Measurements from ENCODE around the gene TPSD1. TPM values are rescaled to one million over a fixed set of nuclear protein-coding genes. Genes with fewer than 3 reads are reported as not detected.

The TPSD1 gene
- total and polyA plus RNA-seq, 9 of the 15 experiments (the other 6 are each of a cell fraction or from before 2014, with no cell fraction given), result not detected

GRCh38 chr16:1277151-1277598 is 21.3 kb downstream of the TPSD1 start:
- no peak overlapping the region for H3K4me3 ChIP-seq
- DNase-seq (ENCODE audit: extremely low read depth in 1 of 4, low spot score in 3 of 4) (no peak), ATAC-seq (no peak), FAIRE-seq (no peak)
- no peak overlapping the region for H3K4me2 ChIP-seq (ENCODE audit: insufficient read depth, low read length)
- no peaks in the 10 kb centered on the region for H3K79me2 ChIP-seq (ENCODE audit: control insufficient read depth, insufficient read depth, low read length)
- in situ Hi-C loops (cut with MboI) (no loop called here), intact Hi-C loops (cut with micrococcal nuclease) (no loop called here)
- H3K9me1 ChIP-seq (ENCODE audit: control insufficient read depth, insufficient read depth, low read length), result no peaks in the 10 kb centered on the region
- ChIA-PET CTCF (ENCODE audit: low intra/inter-chr PET ratio) (no interaction called here), POLR2A (interaction anchor here (0.6 to 1.4 kb wide), 4 partner anchors 8 to 85 kb away, joined by 3 to 7 read pairs (median 4); no protein-coding TSS in a partner anchor)
- no peak for TF ChIP-seq TAL1 (IDR thresholded peaks at IDR 0.05)
- TF ChIP-seq POLR2AphosphoS2 (IDR thresholded peaks at IDR 0.05; ENCODE audit: low read length), result no peak
- no peak for TF ChIP-seq CBX5 (IDR thresholded peaks at IDR 0.05; ENCODE audit: borderline replicate concordance, low read depth)
- no peak for TF ChIP-seq ERF (CRISPR knock-in tag; IDR thresholded peaks at IDR 0.05)
- no peak for TF ChIP-seq HMGXB4 (CRISPR knock-in tag; IDR thresholded peaks at IDR 0.05)
- TF ChIP-seq ZSCAN29 (IDR thresholded peaks at IDR 0.05), result no peak
- TF ChIP-seq ZNF134 (CRISPR knock-in tag; conservative IDR thresholded peaks at IDR 0.05), result no peak
- TF ChIP-seq ZNF511 (CRISPR knock-in tag; IDR thresholded peaks at IDR 0.05), result no peak
- no peak for TF ChIP-seq PTBP1 (IDR thresholded peaks at IDR 0.05; ENCODE audit: low read depth, low read length)
- no peak overlapping the region for H3K27ac ChIP-seq (ENCODE audit: extremely low read depth, low read depth, low read length)
- peaks cover 23 to 54% of the 10 kb centered on the region in 2 experiments; a peak in 4 of 5 replicates for H3K27me3 ChIP-seq (ENCODE audit: control insufficient read depth in 2 of 2, insufficient read depth in 2 of 2, low read length in 2 of 2)
- no TSS peak for BruUV-seq (replicated peaks)
- no peak overlapping the region for H2AFZ ChIP-seq (ENCODE audit: low read depth, low read length)
- no peaks in the 10 kb centered on the region for H3K9me3 ChIP-seq (replicated peaks; ENCODE audit: control insufficient read depth, insufficient read depth, low read depth, low read length)
- 7% methylated on average over 19 of the region's 19 CpGs for WGBS (ENCODE audit: insufficient coverage, low coverage, missing lambda C conversion rate)
- H3K36me3 ChIP-seq (ENCODE audit: control insufficient read depth, insufficient read depth, low read length), result no peaks in the 10 kb centered on the region
- H3K9ac ChIP-seq (ENCODE audit: insufficient read depth in 1 of 2, low read depth in 2 of 2, low read length in 2 of 2), result peak overlapping the region in 1 of 2 experiments; percentile 52; a peak in 1 of 4 replicates
- H3K4me1 ChIP-seq (replicated peaks in 1 of 2; ENCODE audit: control insufficient read depth in 2 of 2, insufficient read depth in 2 of 2, low read length in 2 of 2), result peaks cover 0 to 53% of the 10 kb centered on the region in 2 experiments; a peak in 2 of 5 replicates
- H4K20me1 ChIP-seq (replicated peaks; ENCODE audit: control insufficient read depth, insufficient read depth, low read length), result no peaks in the 10 kb centered on the region
